Neutrophil (primary cell): ENCODE measurements around the gene DNTT.

Experiments
- H3K27ac ChIP-seq: fragments of 200-600 bp; sonication (generic); 2 replicates; pipeline ENCODE4 v1.5.1; 2016; ENCODE audit warnings: mild to moderate bottlenecking, moderate library complexity
- H3K27me3 ChIP-seq: fragments of 200-600 bp; sonication (generic); 2 replicates; pipeline ENCODE4 v1.6.0; 2016; ENCODE audit warnings: mild to moderate bottlenecking
- H3K36me3 ChIP-seq: fragments of 200-600 bp; sonication (generic); 2 replicates; pipeline ENCODE4 v1.5.1; 2017
- H3K4me1 ChIP-seq, 2 experiments: fragments of 200-600 bp in 1 of 2; sonication (generic) in 1 of 2; 1 replicate in 1 of 2; 2 replicates in 1 of 2; pipeline versions ENCODE4 v1.5.1 to v1.6.1; 2013 to 2016; ENCODE audit warnings: low read depth in 1 of 2, low read length in 1 of 2, mild to moderate bottlenecking in 1 of 2, moderate library complexity in 1 of 2; ENCODE audit not compliant: control insufficient read depth in 1 of 2, insufficient read depth in 1 of 2
- H3K4me3 ChIP-seq, 2 experiments: fragments of 200-600 bp in 1 of 2; sonication (generic) in 1 of 2; 1 replicate in 1 of 2; 2 replicates in 1 of 2; pipeline ENCODE4 v1.5.1; 2013 to 2016; ENCODE audit warnings: low read depth in 1 of 2, low read length in 1 of 2, mild to moderate bottlenecking in 1 of 2, moderate library complexity in 1 of 2
- H3K9me3 ChIP-seq: fragments of 200-600 bp; sonication (generic); 2 replicates; pipeline ENCODE4 v1.5.1; 2016
- CTCF ChIP-seq: fragments of 200-600 bp; sonication (generic); IDR thresholded peaks from 2 replicates; pipeline ENCODE4 v1.5.1; 2016; ENCODE audit warnings: antibody characterized with exemption

DNTT gene

DNA sequence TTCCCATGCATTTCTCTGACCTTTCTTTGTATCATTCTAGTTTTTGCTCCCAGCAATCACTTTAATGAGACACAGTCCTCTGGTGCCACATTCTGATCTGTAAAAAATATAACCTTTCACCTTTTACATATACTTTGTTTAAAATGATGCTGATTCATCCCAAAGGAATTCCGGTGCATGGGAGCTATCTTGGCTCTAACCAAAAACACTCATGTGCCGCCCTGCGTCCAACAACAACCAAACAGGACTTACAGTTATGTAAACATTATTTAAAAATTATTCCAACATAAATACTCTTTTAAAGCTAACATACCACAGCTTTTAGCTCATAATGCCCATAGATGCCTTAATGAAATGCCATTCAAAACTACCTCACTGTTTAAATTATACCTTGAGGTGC lies 62.3 kb downstream of the DNTT start:
- H3K4me3 ChIP-seq: no peak overlapping the region

GRCh38 chr10:96367470-96367869 lies 63.2 kb downstream of the DNTT start:
- Histone ChIP-seq H3K9me3 (no peaks in the 10 kb centered on the region), H3K4me3 (no peak overlapping the region), H3K36me3 (no peaks in the 10 kb centered on the region), H3K27ac (no peak overlapping the region), H3K4me1 (no peaks in the 10 kb centered on the region), H3K27me3 (no peaks in the 10 kb centered on the region)
- no peak for TF ChIP-seq CTCF

More for the DNA sequence above, 62.3 kb downstream of the DNTT start:
- no peaks in the 10 kb centered on the region for H3K27me3 ChIP-seq
- H3K4me1 ChIP-seq: no peaks in the 10 kb centered on the region
- H3K27ac ChIP-seq: no peak overlapping the region
- H3K9me3 ChIP-seq: no peaks in the 10 kb centered on the region
- TF ChIP-seq CTCF: no peak
- H3K36me3 ChIP-seq: no peaks in the 10 kb centered on the region

GRCh38 chr10:96368971-96369370 lies 64.7 kb downstream of the DNTT start:
- Histone ChIP-seq H3K36me3 (no peaks in the 10 kb centered on the region), H3K27ac (no peak overlapping the region), H3K4me3 (no peak overlapping the region), H3K27me3 (peaks cover 7% of the 10 kb centered on the region), H3K4me1 (no peaks in the 10 kb centered on the region), H3K9me3 (no peaks in the 10 kb centered on the region)
- TF ChIP-seq CTCF: no peak

GRCh38 chr10:96369890-96370583 lies 65.8 kb downstream of the DNTT start:
- Histone ChIP-seq H3K9me3 (no peaks in the 10 kb centered on the region), H3K4me1 (peaks cover 0 to 2% of the 10 kb centered on the region in 2 experiments), H3K27ac (no peak overlapping the region), H3K36me3 (no peaks in the 10 kb centered on the region), H3K27me3 (peaks cover 18% of the 10 kb centered on the region), H3K4me3 (no peak overlapping the region)
- TF ChIP-seq CTCF: no peak

DNA sequence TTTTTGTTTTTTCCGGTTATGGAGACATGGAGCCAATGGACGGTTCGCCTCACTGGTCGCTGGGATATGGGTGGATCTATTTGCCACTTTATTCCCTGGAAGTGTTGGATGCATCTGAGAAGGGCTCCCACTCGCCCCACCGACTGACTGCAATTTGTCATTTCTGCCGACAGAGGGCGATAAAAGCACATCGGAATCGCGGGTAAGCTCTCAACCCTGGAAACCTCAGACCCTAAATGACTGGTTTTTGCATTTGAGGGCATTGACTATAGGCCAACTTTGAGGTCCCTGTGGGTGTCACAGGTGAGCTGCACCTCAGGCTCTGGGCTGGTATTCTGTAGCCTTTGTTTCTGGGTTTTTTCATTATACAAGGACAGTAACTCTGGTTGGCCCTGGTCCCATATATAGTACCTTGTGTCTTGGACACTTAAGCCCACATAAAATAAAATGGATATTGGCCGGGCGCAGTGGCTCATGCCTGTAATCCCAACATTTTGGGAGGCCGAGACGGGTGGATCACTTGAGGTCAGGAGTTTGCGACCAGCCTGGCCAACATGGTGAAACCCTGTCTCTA lies 66.4 kb downstream of the DNTT start:
- Histone ChIP-seq H3K4me3 (no peak overlapping the region), H3K36me3 (no peaks in the 10 kb centered on the region), H3K27ac (no peak overlapping the region), H3K9me3 (no peaks in the 10 kb centered on the region), H3K27me3 (peaks cover 21% of the 10 kb centered on the region), H3K4me1 (peaks cover 0 to 6% of the 10 kb centered on the region in 2 experiments)
- peak; percentile 74 for TF ChIP-seq CTCF
